Measurements from ENCODE around the gene TMEM52. TPM values are rescaled to one million over a fixed set of nuclear protein-coding genes. Genes with fewer than 3 reads are reported as not detected.

The TMEM52 gene
- total and polyA plus RNA-seq, 2 of the 13 experiments (the other 11 are each of a cell fraction or from before 2014, with no cell fraction given), result 13.2 to 18.7 TPM

- TF ChIP-seq ZNF770 (CRISPR knock-in tag; IDR thresholded peaks at IDR 0.05), result peak; percentile 41; the same call in 1 of the 2 replicates
- TF ChIP-seq SAP130 (CRISPR knock-in tag; IDR thresholded peaks at IDR 0.05; ENCODE audit: low read depth), result peak; percentile 74
- no peak for TF ChIP-seq ZEB1 (IDR thresholded peaks at IDR 0.05; ENCODE audit: insufficient replicate concordance, low read depth)
- 0 out of 2 replicates have a peak, but pooled peaks have one; percentile 27 for TF ChIP-seq NFKB2 (CRISPR knock-in tag; IDR thresholded peaks at IDR 0.05; ENCODE audit: borderline replicate concordance)
- TF ChIP-seq SKIL (CRISPR knock-in tag; IDR thresholded peaks at IDR 0.05; ENCODE audit: borderline replicate concordance), result no peak
- TF ChIP-seq SKI (IDR thresholded peaks at IDR 0.05; ENCODE audit: partially characterized antibody), result no peak
- no peak for TF ChIP-seq ZNF513 (CRISPR knock-in tag; conservative IDR thresholded peaks at IDR 0.05)
- peak; percentile 68; the same call in 1 of the 2 replicates for TF ChIP-seq HOMEZ (CRISPR knock-in tag; IDR thresholded peaks at IDR 0.05; ENCODE audit: low read depth)
- no peak for TF ChIP-seq TCF7L2 (IDR thresholded peaks at IDR 0.05; ENCODE audit: low read depth, low read length)
- 0 out of 2 replicates have a peak, but pooled peaks have one; percentile 50 for TF ChIP-seq SMAD1 (CRISPR knock-in tag; IDR thresholded peaks at IDR 0.05; ENCODE audit: borderline replicate concordance, low read depth)
- TF ChIP-seq MEIS2 (CRISPR knock-in tag; IDR thresholded peaks at IDR 0.05), result no peak
- no peak for TF ChIP-seq ETV6 (CRISPR knock-in tag; conservative IDR thresholded peaks at IDR 0.05)
- TF ChIP-seq ZNF543 (CRISPR knock-in tag; IDR thresholded peaks at IDR 0.05), result no peak
- no peak for TF ChIP-seq ATF3 (CRISPR knock-in tag; IDR thresholded peaks at IDR 0.05)
- no peak for TF ChIP-seq ZNF703 (CRISPR knock-in tag; IDR thresholded peaks at IDR 0.05; ENCODE audit: borderline replicate concordance)
- TF ChIP-seq ZZZ3 (CRISPR knock-in tag; IDR thresholded peaks at IDR 0.05; ENCODE audit: borderline replicate concordance), result no peak
- peak; percentile 62; the same call in 1 of the 2 replicates for TF ChIP-seq ZNF12 (CRISPR knock-in tag; IDR thresholded peaks at IDR 0.05)
Observed at GRCh38 chr1:1906185-1907097, 12.6 kb downstream of the TMEM52 start (continued).
